Ectodermal cell (in vitro differentiated cells): Measurements from ENCODE around the gene SFXN3.

Experiments used
- H3K27ac ChIP-seq: 2 replicates; pipeline ENCODE4 v1.7.0; 2013; ENCODE audit warnings: mild to moderate bottlenecking, low read depth, low read length; ENCODE audit not compliant: insufficient read depth, poor library complexity, severe bottlenecking
- H3K27me3 ChIP-seq: 2 replicates; pipeline ENCODE4 v1.7.0; 2013; ENCODE audit warnings: mild to moderate bottlenecking, low read length; ENCODE audit not compliant: insufficient read depth, control insufficient read depth, poor library complexity, severe bottlenecking
- H3K36me3 ChIP-seq: one replicate; pipeline ENCODE4 v1.7.0; 2013; ENCODE audit warnings: low read length; ENCODE audit not compliant: control insufficient read depth, insufficient read depth
- H3K4me1 ChIP-seq: one replicate; pipeline ENCODE4 v1.7.0; 2013; ENCODE audit warnings: low read length; ENCODE audit not compliant: control insufficient read depth, insufficient read depth
- H3K4me3 ChIP-seq: 2 replicates; pipeline ENCODE4 v1.7.0; 2013; ENCODE audit warnings: low read depth, low read length, control low read depth; ENCODE audit not compliant: insufficient read depth
- H3K9me3 ChIP-seq: 2 replicates; pipeline ENCODE4 v1.7.0; 2013; ENCODE audit warnings: mild to moderate bottlenecking, low read length, moderate library complexity; ENCODE audit not compliant: control insufficient read depth
- WGBS, 2 experiments: methylation state at CpG; one replicate each; pipeline ENCODE4 v1.1.7; 2013; ENCODE audit warnings: missing lambda C conversion rate in 2 of 2; 5-methylcytosine and 5-hydroxymethylcytosine counted together

Gene SFXN3

GRCh38 chr10:101007915-101008822, 22.9 kb upstream of the SFXN3 start:
- Histone ChIP-seq H3K4me1 (peaks cover 14% of the 10 kb centered on the region), H3K9me3 (no peaks in the 10 kb centered on the region), H3K27me3 (no peaks in the 10 kb centered on the region), H3K36me3 (peaks cover 35% of the 10 kb centered on the region), H3K27ac (peak overlapping the region; percentile 36), H3K4me3 (no peak overlapping the region)
- 77 to 81% methylated on average over 13 of the region's 13 CpGs for whole genome bisulfite sequencing, 2 experiments

- 83 to 89% methylated on average over 6 of the region's 6 CpGs for WGBS, 2 experiments
- H3K36me3 ChIP-seq, result peaks cover 27% of the 10 kb centered on the region
- H3K27me3 ChIP-seq, result no peaks in the 10 kb centered on the region
- H3K9me3 ChIP-seq, result no peaks in the 10 kb centered on the region
- H3K4me1 ChIP-seq, result peaks cover 14% of the 10 kb centered on the region
- no peak overlapping the region for H3K27ac ChIP-seq
- H3K4me3 ChIP-seq, result no peak overlapping the region
Observed at GRCh38 chr10:101008823-101009423, 22.1 kb upstream of the SFXN3 start.

GRCh38 chr10:101010329-101010728, 20.7 kb upstream of the SFXN3 start:
- Histone ChIP-seq H3K9me3 (no peaks in the 10 kb centered on the region), H3K27me3 (peaks cover 9% of the 10 kb centered on the region), H3K36me3 (peaks cover 15% of the 10 kb centered on the region), H3K4me3 (no peak overlapping the region), H3K4me1 (peaks cover 14% of the 10 kb centered on the region), H3K27ac (no peak overlapping the region)
- WGBS, 2 experiments, result 94 to 96% methylated on average over 22 of the region's 22 CpGs

- 66 to 68% methylated on average over 22 of the region's 22 CpGs for WGBS, 2 experiments
- H3K4me3 ChIP-seq, result no peak overlapping the region
- no peaks in the 10 kb centered on the region for H3K9me3 ChIP-seq
- H3K36me3 ChIP-seq, result peaks cover under 1% of the 10 kb centered on the region
- H3K27me3 ChIP-seq, result peaks cover 20% of the 10 kb centered on the region
- peaks cover 19% of the 10 kb centered on the region for H3K4me1 ChIP-seq
- H3K27ac ChIP-seq, result no peak overlapping the region
Observed at GRCh38 chr10:101011517-101012423, 19.3 kb upstream of the SFXN3 start.

- H3K4me1 ChIP-seq, result peaks cover 19% of the 10 kb centered on the region
- no peak overlapping the region for H3K27ac ChIP-seq
- H3K9me3 ChIP-seq, result no peaks in the 10 kb centered on the region
- H3K27me3 ChIP-seq, result peaks cover 30% of the 10 kb centered on the region
- WGBS, 2 experiments, result 44 to 48% methylated on average over 14 of the region's 14 CpGs
- no peak overlapping the region for H3K4me3 ChIP-seq
- H3K36me3 ChIP-seq, result no peaks in the 10 kb centered on the region
Observed at GRCh38 chr10:101012525-101013364, 18.3 kb upstream of the SFXN3 start.

- WGBS, 2 experiments, result 67 to 68% methylated on average over 9 of the region's 9 CpGs
- no peak overlapping the region for H3K4me3 ChIP-seq
- no peak overlapping the region for H3K27ac ChIP-seq
- H3K27me3 ChIP-seq, result peaks cover 36% of the 10 kb centered on the region
- peaks cover 20% of the 10 kb centered on the region for H3K4me1 ChIP-seq
- H3K9me3 ChIP-seq, result no peaks in the 10 kb centered on the region
- no peaks in the 10 kb centered on the region for H3K36me3 ChIP-seq
Observed at GRCh38 chr10:101013365-101013825, 17.6 kb upstream of the SFXN3 start.

- 22 to 24% methylated on average over 11 of the region's 11 CpGs for WGBS, 2 experiments
- Histone ChIP-seq H3K27ac (no peak overlapping the region), H3K9me3 (no peaks in the 10 kb centered on the region), H3K36me3 (no peaks in the 10 kb centered on the region), H3K27me3 (peaks cover 46% of the 10 kb centered on the region), H3K4me3 (no peak overlapping the region), H3K4me1 (peaks cover 14% of the 10 kb centered on the region)
Observed at GRCh38 chr10:101014230-101014884, 16.7 kb upstream of the SFXN3 start.

GRCh38 chr10:101014966-101015581, 16.0 kb upstream of the SFXN3 start:
- no peaks in the 10 kb centered on the region for H3K36me3 ChIP-seq
- peaks cover 53% of the 10 kb centered on the region for H3K27me3 ChIP-seq
- H3K4me3 ChIP-seq, result no peak overlapping the region
- 52 to 60% methylated on average over 6 to 7 of the region's 7 CpGs for WGBS, 2 experiments
- no peak overlapping the region for H3K27ac ChIP-seq
- peaks cover 14% of the 10 kb centered on the region for H3K4me1 ChIP-seq
- H3K9me3 ChIP-seq, result no peaks in the 10 kb centered on the region

GRCh38 chr10:101015582-101015973, 15.5 kb upstream of the SFXN3 start:
- Histone ChIP-seq H3K27ac (no peak overlapping the region), H3K4me3 (no peak overlapping the region), H3K36me3 (no peaks in the 10 kb centered on the region), H3K27me3 (peaks cover 58% of the 10 kb centered on the region), H3K4me1 (peaks cover 14% of the 10 kb centered on the region), H3K9me3 (no peaks in the 10 kb centered on the region)
- WGBS, 2 experiments, result 87 to 88% methylated on average over 8 of the region's 8 CpGs
